HG03469 (cell line): ENCODE data around the gene OR5C1.
"Not testable (repeated sequence)": the region's sequence is repeated elsewhere in the genome, so short reads cannot be mapped to it uniquely, and the experiment has no call there.

Experiments used
- ATAC-seq: cut with Tn5 transposase; IDR thresholded peaks from one replicate; pipeline ENCODE4 v1.9.1; 2021; ENCODE audit warnings: mild to moderate bottlenecking, moderate library complexity, moderate number of reproducible peaks; ENCODE audit not compliant: unreplicated experiment

The OR5C1 gene

GRCh38 chr9:122788831-122789230 lies at the start of gene OR5C1:
Gene OR5C1 (plus strand): TSS chr9:122788933. CDS start chr9:122788933, 0 bp downstream.
- ATAC-seq, result no peak

- ATAC-seq, result no peak
Measured at GRCh38 chr9:122742003-122742402, 46.7 kb upstream of the OR5C1 start, which contains the start of gene OR1L6. Gene OR1L6 (plus strand): TSS chr9:122742303. CDS start chr9:122749848, 7,545 bp downstream.

GRCh38 chr9:122754825-122755224 lies 33.9 kb upstream of the OR5C1 start:
- ATAC-seq, result no peak

- ATAC-seq, result no peak
Measured at GRCh38 chr9:122767817-122768216, 20.9 kb upstream of the OR5C1 start.

GRCh38 chr9:122777052-122777451 lies 11.7 kb upstream of the OR5C1 start:
- no peak for ATAC-seq

- ATAC-seq, result no peak
Measured at GRCh38 chr9:122777935-122778627, 10.7 kb upstream of the OR5C1 start.

- ATAC-seq, result no peak
Measured at GRCh38 chr9:122779181-122779580, 9.6 kb upstream of the OR5C1 start.

GRCh38 chr9:122780026-122780425 lies 8.7 kb upstream of the OR5C1 start:
- no peak for ATAC-seq

GRCh38 chr9:122781671-122782070 lies 7.1 kb upstream of the OR5C1 start:
- no peak for ATAC-seq

- no peak for ATAC-seq
Measured at GRCh38 chr9:122785269-122785668, 3.5 kb upstream of the OR5C1 start.

- ATAC-seq, result no peak
Measured at GRCh38 chr9:122786338-122786737, 2.4 kb upstream of the OR5C1 start.

- ATAC-seq, result no peak
Measured at GRCh38 chr9:122789256-122790046, 718 bp downstream of the OR5C1 start.

GRCh38 chr9:122791872-122792669 lies 3.3 kb downstream of the OR5C1 start:
- no peak for ATAC-seq

- ATAC-seq, result no peak
Measured at GRCh38 chr9:122797316-122798063, 8.8 kb downstream of the OR5C1 start.

GRCh38 chr9:122800066-122801060 lies 11.6 kb downstream of the OR5C1 start, which contains the start of gene OR1K1:
Gene OR1K1 (plus strand): TSS chr9:122800123. CDS start chr9:122800123, 0 bp downstream.
- ATAC-seq, result no peak

- ATAC-seq, result no peak
Measured at GRCh38 chr9:122806661-122807060, 17.9 kb downstream of the OR5C1 start.

- ATAC-seq, result no peak
Measured at GRCh38 chr9:122807271-122807900, 18.7 kb downstream of the OR5C1 start.

- no peak for ATAC-seq
Measured at GRCh38 chr9:122808141-122808540, 19.4 kb downstream of the OR5C1 start.

GRCh38 chr9:122809261-122809660 lies 20.5 kb downstream of the OR5C1 start:
- not testable (repeated sequence) for ATAC-seq
